ENCODE results near the gene DCAF8. TPM values are rescaled to one million over a fixed set of nuclear protein-coding genes. Genes with fewer than 3 reads are reported as not detected.

DCAF8 gene
- total and polyA plus RNA-seq, 2 of the 4 experiments (the other 2 are of a cell fraction), result 83.3 to 83.8 TPM

DNA sequence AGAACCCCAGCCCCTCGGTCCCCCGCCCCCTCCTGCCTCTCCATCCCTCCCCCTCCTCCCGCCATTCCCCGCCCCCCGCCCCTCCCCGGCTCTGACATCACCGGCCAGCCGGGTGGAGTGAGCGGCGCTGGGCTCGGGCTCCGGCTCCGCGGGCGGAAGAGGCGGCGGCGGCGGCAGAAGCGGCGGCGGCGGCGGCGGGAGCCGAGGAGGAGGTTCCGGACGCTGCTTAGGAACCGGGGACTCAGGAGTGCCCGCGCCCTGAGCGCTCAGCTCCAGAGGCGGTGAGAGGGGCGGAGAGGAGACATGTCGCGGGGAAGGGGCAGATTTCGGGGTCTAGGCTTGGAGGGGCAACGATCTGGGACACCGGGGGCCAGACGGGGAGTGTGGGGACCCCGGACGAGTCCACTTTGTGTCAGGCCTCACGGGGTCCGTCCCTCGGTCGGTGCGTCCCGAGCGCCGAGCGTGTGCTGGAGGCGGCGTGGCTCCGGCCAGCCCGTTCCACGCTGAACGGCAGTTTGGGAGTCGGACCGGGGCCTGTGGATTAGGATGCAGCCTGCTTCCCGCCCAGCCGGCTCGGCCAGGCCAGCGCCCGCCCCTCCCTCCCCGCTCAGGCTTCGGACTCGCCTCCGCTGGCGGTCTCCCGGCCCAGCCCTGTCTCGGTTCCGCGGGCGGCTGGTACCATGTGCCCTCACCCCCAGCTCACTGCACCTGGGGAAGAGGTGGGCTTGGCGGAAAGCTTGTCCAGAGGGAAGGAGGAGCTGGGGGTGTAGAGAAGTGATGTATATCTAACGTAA is 56.9 kb downstream of the DCAF8 start, which contains the start of gene PEA15 (continued):
- TF ChIP-seq, protein P1, sequence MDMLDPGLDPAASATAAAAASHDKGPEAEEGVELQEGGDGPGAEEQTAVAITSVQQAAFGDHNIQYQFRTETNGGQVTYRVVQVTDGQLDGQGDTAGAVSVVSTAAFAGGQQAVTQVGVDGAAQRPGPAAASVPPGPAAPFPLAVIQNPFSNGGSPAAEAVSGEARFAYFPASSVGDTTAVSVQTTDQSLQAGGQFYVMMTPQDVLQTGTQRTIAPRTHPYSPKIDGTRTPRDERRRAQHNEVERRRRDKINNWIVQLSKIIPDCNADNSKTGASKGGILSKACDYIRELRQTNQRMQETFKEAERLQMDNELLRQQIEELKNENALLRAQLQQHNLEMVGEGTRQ (IDR thresholded peaks at IDR 0.05; ENCODE audit: low read depth, low read length), result no peak
- TF ChIP-seq BHLHE40 (IDR thresholded peaks at IDR 0.05; ENCODE audit: low read depth, low read length), result no peak

Measured in IMR-90 (cell line).